DMS114 treated with DMSO at 0.1 percent for 48 hours (cell line): ENCODE measurements around the gene GJB4.
"Not testable (repeated sequence)": the region's sequence is repeated elsewhere in the genome, so short reads cannot be mapped to it uniquely, and the experiment has no call there.

Experiments
- DNase-seq: peaks from one replicate; lab custom pipeline; 2025; ENCODE audit not compliant: unreplicated experiment; lab: John Stamatoyannopoulos, UW

Gene GJB4

DNA sequence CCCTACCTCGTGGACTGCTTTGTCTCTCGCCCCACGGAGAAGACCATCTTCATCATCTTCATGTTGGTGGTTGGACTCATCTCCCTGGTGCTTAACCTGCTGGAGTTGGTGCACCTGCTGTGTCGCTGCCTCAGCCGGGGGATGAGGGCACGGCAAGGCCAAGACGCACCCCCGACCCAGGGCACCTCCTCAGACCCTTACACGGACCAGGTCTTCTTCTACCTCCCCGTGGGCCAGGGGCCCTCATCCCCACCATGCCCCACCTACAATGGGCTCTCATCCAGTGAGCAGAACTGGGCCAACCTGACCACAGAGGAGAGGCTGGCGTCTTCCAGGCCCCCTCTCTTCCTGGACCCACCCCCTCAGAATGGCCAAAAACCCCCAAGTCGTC is 35.2 kb downstream of the GJB4 start:
- no peak for DNase-seq

DNA sequence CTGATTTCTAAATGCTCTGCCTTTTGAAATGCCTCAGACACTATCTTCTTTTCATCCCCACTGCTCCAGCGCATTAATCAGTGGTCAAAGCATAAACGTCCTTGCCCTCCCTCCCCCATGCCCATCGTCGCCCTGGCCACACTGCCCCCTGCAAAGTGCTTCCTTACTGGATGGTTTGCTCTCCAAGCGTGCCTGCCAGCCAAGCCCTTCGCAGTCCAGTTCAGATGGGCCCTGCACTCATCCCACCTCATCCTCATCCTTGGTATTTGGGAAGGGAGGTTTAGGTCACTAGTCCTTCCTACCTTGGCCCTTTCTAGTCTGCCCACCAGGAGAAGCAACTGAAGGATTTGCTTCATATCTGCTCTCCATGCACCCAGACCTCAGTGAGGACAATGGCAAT is 36.4 kb downstream of the GJB4 start:
- no peak for DNase-seq

- no peak for DNase-seq
Observed at GRCh38 chr1:34796990-34797389, 37.5 kb downstream of the GJB4 start.

GRCh38 chr1:34800214-34800613 is 40.7 kb downstream of the GJB4 start:
- DNase-seq, result no peak

- DNase-seq, result no peak
Observed at GRCh38 chr1:34803770-34804169, 44.2 kb downstream of the GJB4 start.

GRCh38 chr1:34806396-34806795 is 46.9 kb downstream of the GJB4 start:
- no peak for DNase-seq

- no peak for DNase-seq
Observed at GRCh38 chr1:34808051-34808810, 48.7 kb downstream of the GJB4 start.

DNA sequence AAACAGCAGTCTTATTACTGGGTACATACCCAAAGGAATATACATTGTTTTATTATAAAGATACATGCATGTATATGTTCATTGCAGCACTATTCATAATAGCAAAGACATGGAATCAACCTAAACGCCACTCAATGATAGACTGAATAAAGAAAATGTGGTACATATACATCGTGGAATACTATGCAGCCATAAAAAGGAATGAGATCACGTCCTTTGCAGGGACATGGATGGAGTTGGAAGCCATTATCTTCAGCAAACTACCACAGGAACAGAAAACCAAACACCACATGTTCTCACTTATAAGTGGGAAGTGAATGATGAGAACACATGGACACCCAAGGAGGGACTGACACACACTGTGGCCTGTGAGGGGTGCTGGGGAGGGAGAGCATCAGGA is 51.2 kb downstream of the GJB4 start:
- DNase-seq, result not testable (repeated sequence)
